Keratinocyte (primary cell): ENCODE results near the gene DDX60. TPM values are rescaled to one million over a fixed set of nuclear protein-coding genes. Genes with fewer than 3 reads are reported as not detected.
"Not testable (repeated sequence)": the region's sequence is repeated elsewhere in the genome, so short reads cannot be mapped to it uniquely, and the experiment has no call there.

Experiments
- DNase-seq: peaks from one replicate; pipeline ENCODE4 v3.0.0-alpha.2; 2011; ENCODE audit warnings: low read depth, missing footprints, low spot score
- FAIRE-seq: peaks from 2 replicates; lab custom pipeline; 2011; peaks lifted over from hg19 to GRCh38; lab: Jason Lieb, UNC
- H2AFZ ChIP-seq: 2 replicates; pipeline ENCODE4 v1.6.0; 2012; ENCODE audit warnings: low read length, control low read depth, inconsistent platforms; ENCODE audit not compliant: control insufficient read depth
- H3K27ac ChIP-seq: 2 replicates; pipeline ENCODE4 v1.5.1; 2011; ENCODE audit warnings: low read length; ENCODE audit not compliant: control insufficient read depth, insufficient read depth
- H3K27me3 ChIP-seq: 3 replicates; pipeline ENCODE4 v1.6.0; 2011; ENCODE audit warnings: low read length; ENCODE audit not compliant: control insufficient read depth, insufficient read depth; ENCODE audit errors: extremely low read depth
- H3K36me3 ChIP-seq, 2 experiments: 2 replicates in 1 of 2; 3 replicates in 1 of 2; pipeline ENCODE4 v1.5.1; 2011; ENCODE audit warnings: low read length in 2 of 2, mild to moderate bottlenecking in 1 of 2; ENCODE audit not compliant: control insufficient read depth in 2 of 2, insufficient read depth in 2 of 2; ENCODE audit errors: extremely low read depth in 1 of 2
- H3K4me1 ChIP-seq: 3 replicates; pipeline ENCODE4 v1.5.1; 2011; ENCODE audit warnings: low read length; ENCODE audit not compliant: control insufficient read depth, insufficient read depth; ENCODE audit errors: extremely low read depth
- H3K4me2 ChIP-seq: 3 replicates; pipeline ENCODE4 v1.6.0; 2011; ENCODE audit warnings: low read depth, low read length; ENCODE audit not compliant: control insufficient read depth, insufficient read depth; ENCODE audit errors: extremely low read depth
- H3K4me3 ChIP-seq, 3 experiments: fragments of 200-600 bp in 1 of 3; sonication (generic) in 1 of 3; 2 replicates in 2 of 3; 3 replicates in 1 of 3; pipeline ENCODE4 v1.5.1; 2011 to 2016; ENCODE audit warnings: low read length in 3 of 3, mild to moderate bottlenecking in 3 of 3, control low read depth in 2 of 3, inconsistent platforms in 1 of 3, low read depth in 1 of 3, mixed read lengths in 1 of 3, mixed run types in 1 of 3, moderate library complexity in 1 of 3; ENCODE audit not compliant: control insufficient read depth in 2 of 3, insufficient read depth in 2 of 3; ENCODE audit errors: extremely low read depth in 1 of 3
- H3K79me2 ChIP-seq: 2 replicates; pipeline ENCODE4 v1.6.0; 2012; ENCODE audit warnings: low read length; ENCODE audit not compliant: control insufficient read depth, insufficient read depth
- H3K9ac ChIP-seq: 3 replicates; pipeline ENCODE4 v1.6.0; 2011; ENCODE audit warnings: low read length; ENCODE audit not compliant: control insufficient read depth, insufficient read depth; ENCODE audit errors: extremely low read depth
- H3K9me1 ChIP-seq: 3 replicates; pipeline ENCODE4 v1.6.0; 2011; ENCODE audit warnings: low read length; ENCODE audit not compliant: control insufficient read depth, insufficient read depth; ENCODE audit errors: extremely low read depth
- H3K9me3 ChIP-seq: 2 replicates; pipeline ENCODE4 v1.5.1; 2012; ENCODE audit warnings: low read depth, low read length; ENCODE audit not compliant: control insufficient read depth
- H4K20me1 ChIP-seq: 3 replicates; pipeline ENCODE4 v1.6.0; 2011; ENCODE audit warnings: low read length; ENCODE audit not compliant: control insufficient read depth, insufficient read depth; ENCODE audit errors: extremely low read depth
- CTCF ChIP-seq, 3 experiments: IDR thresholded peaks in 1 of 3; conservative IDR thresholded peaks in 1 of 3; optimal IDR thresholded peaks in 1 of 3; 2 replicates in 2 of 3; 3 replicates in 1 of 3; pipeline versions ENCODE3 to v1.5.1; 2011; ENCODE audit warnings: low read length in 3 of 3, mild to moderate bottlenecking in 3 of 3, moderate library complexity in 2 of 3, control low read depth in 1 of 3, inconsistent platforms in 1 of 3; ENCODE audit not compliant: insufficient read depth in 2 of 3; ENCODE audit errors: extremely low read depth in 1 of 3
- EZH2 ChIP-seq: IDR thresholded peaks from one replicate; pipeline ENCODE4 v1.6.1; 2012; ENCODE audit warnings: inconsistent platforms, mild to moderate bottlenecking, low read length, moderate library complexity
- dilution Hi-C: fragments of 300-500 bp; cut with MboI; formaldehyde crosslinking; loops from one replicate; pipeline ENCODE4 v1.7.0; 2020; ENCODE audit warnings: low sequenced_read_pairs; ENCODE audit not compliant: extremely low pct_ligation_motif_present
- polyA plus RNA-seq, 5 experiments: library from polyadenylated mRNA; depleted of rRNA in 3 of 5; stranded (reverse) in 3 of 5; stranded (forward) in 1 of 5; unstranded in 1 of 5; fragments of >200 nt; gene quantifications; 1 replicate in 1 of 5; 2 replicates in 3 of 5; 3 replicates in 1 of 5; pipeline versions ENCODE4 v1.2.1 to v1.2.3, GENCODE V29; 2011 to 2012; ENCODE audit warnings: missing spikeins in 2 of 5, low read depth in 1 of 5, low replicate concordance in 1 of 5

The DDX60 gene
- polyA plus RNA-seq, 1 donor (not counting 4 experiments of a cell fraction or from before 2014, with no cell fraction given), result 44.6 TPM

GRCh38 chr4:168334053-168334452, 15.5 kb upstream of the DDX60 start:
- Histone ChIP-seq H4K20me1 (no peaks in the 10 kb centered on the region), H3K9me3 (no peaks in the 10 kb centered on the region), H3K79me2 (no peaks in the 10 kb centered on the region), H3K9me1 (no peaks in the 10 kb centered on the region), H3K36me3 (no peaks in the 10 kb centered on the region), H3K27ac (no peak overlapping the region), H3K9ac (no peak overlapping the region), H3K4me1 (peaks cover 12% of the 10 kb centered on the region), H3K27me3 (no peaks in the 10 kb centered on the region), H3K4me2 (no peak overlapping the region), H2AFZ (no peak overlapping the region), H3K4me3 (no peak overlapping the region)
- DNase-seq (no peak), FAIRE-seq (no peak)
- dilution Hi-C loops, result no loop called here
- TF ChIP-seq CTCF (optimal IDR thresholded peaks at IDR 0.05 in 1 of 3, IDR thresholded peaks at IDR 0.05 in 1 of 3, conservative IDR thresholded peaks at IDR 0.05 in 1 of 3; ENCODE audit: extremely low read depth in 1 of 3, insufficient read depth in 2 of 3, low read length in 3 of 3), result no peak
- TF ChIP-seq EZH2, result no peak

GRCh38 chr4:168330575-168330974, 12.0 kb upstream of the DDX60 start:
- H3K27me3 ChIP-seq, H3K9me1 ChIP-seq, H3K4me3 ChIP-seq, H3K36me3 ChIP-seq, H3K27ac ChIP-seq, FAIRE-seq, H2AFZ ChIP-seq, H3K4me2 ChIP-seq, H3K9ac ChIP-seq, H4K20me1 ChIP-seq, DNase-seq, dilution Hi-C loops, H3K4me1 ChIP-seq, H3K9me3 ChIP-seq, H3K79me2 ChIP-seq: not testable (repeated sequence)

- Histone ChIP-seq H3K27ac (no peak overlapping the region), H3K4me2 (no peak overlapping the region), H3K79me2 (no peaks in the 10 kb centered on the region), H3K36me3 (no peaks in the 10 kb centered on the region), H3K4me1 (no peaks in the 10 kb centered on the region), H3K9me1 (no peaks in the 10 kb centered on the region), H2AFZ (no peak overlapping the region), H3K4me3 (no peak overlapping the region), H3K9me3 (no peaks in the 10 kb centered on the region), H4K20me1 (no peaks in the 10 kb centered on the region), H3K27me3 (no peaks in the 10 kb centered on the region), H3K9ac (no peak overlapping the region)
- DNase-seq, result no peak
- dilution Hi-C loops, result no loop called here
- FAIRE-seq, result no peak
- TF ChIP-seq EZH2 (no peak), CTCF (optimal IDR thresholded peaks at IDR 0.05 in 1 of 3, IDR thresholded peaks at IDR 0.05 in 1 of 3, conservative IDR thresholded peaks at IDR 0.05 in 1 of 3; ENCODE audit: extremely low read depth in 1 of 3, insufficient read depth in 2 of 3, low read length in 3 of 3) (no peak)
Measured at GRCh38 chr4:168325591-168325990, 7.0 kb upstream of the DDX60 start.
